ENCODE data around the gene TMEM176B. TPM values are rescaled to one million over a fixed set of nuclear protein-coding genes. Genes with fewer than 3 reads are reported as not detected.

TMEM176B gene
- total RNA-seq, 1 donor from 2014 or later, result 3.1 TPM

DNA sequence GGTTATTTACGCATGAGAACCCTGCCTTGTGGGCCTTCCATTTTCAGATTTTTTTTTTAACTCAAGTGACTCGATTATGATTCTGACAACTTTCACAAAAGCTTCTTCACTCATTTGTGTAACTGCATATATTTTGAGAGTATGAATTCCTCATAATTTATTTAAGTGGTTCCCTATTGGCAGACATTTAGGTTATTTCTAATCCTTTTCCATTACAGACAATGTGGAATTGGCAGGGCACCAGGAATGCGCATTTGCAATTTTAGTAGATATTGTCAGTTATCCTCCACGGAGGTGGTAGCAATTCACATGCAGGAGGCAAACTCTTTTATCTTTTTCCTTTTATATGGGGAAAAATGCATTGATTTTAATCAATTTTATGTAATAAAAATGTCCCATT, 2.5 kb downstream of the TMEM176B start:
- Mint-ChIP-seq H3K36me3 (ENCODE audit: low read depth) (no peaks in the 10 kb centered on the region), H3K9me3 (no peaks in the 10 kb centered on the region), H3K4me1 (no peaks in the 10 kb centered on the region), H3K27ac (ENCODE audit: unreplicated experiment) (no peak overlapping the region), H3K4me3 (no peak overlapping the region), H3K27me3 (ENCODE audit: low read depth) (peaks cover 50% of the 10 kb centered on the region)
- DNase-seq (ENCODE audit: low read depth, low spot score), result no peak
- TF ChIP-seq, protein P1, sequence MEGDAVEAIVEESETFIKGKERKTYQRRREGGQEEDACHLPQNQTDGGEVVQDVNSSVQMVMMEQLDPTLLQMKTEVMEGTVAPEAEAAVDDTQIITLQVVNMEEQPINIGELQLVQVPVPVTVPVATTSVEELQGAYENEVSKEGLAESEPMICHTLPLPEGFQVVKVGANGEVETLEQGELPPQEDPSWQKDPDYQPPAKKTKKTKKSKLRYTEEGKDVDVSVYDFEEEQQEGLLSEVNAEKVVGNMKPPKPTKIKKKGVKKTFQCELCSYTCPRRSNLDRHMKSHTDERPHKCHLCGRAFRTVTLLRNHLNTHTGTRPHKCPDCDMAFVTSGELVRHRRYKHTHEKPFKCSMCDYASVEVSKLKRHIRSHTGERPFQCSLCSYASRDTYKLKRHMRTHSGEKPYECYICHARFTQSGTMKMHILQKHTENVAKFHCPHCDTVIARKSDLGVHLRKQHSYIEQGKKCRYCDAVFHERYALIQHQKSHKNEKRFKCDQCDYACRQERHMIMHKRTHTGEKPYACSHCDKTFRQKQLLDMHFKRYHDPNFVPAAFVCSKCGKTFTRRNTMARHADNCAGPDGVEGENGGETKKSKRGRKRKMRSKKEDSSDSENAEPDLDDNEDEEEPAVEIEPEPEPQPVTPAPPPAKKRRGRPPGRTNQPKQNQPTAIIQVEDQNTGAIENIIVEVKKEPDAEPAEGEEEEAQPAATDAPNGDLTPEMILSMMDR (conservative IDR thresholded peaks at IDR 0.05), result no peak

DNA sequence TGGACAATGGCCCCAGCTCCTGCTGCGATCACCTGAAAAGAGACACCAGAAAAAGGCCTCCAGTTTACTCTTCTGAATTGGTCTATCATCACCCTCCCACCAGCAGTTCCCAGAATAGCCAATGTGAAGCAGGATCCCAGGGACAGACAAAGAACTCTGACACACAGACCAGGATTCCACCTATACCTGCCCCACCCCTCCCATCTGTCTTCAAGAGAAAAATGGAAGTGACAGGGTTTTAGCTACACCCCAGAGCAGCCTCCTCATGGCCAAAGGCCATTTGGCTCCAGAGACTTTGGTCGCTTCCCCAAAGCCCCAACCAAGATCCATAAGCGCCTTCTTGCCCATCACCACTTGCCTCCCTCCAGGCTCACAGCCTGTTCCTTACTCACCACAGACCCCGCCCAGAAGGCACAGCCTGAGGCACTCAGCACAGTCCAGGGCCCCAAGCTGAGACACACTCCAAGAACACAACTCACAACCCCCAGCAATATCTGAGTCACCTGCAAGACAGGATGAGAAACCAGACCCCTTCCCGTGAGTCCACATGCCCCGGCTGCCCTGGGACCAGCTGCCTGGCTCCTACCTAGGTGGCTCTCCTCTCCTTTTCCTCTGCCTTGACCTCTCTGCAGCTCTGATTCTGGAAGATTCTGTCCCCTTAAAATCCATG, 6.5 kb downstream of the TMEM176B start:
- Mint-ChIP-seq H3K36me3 (ENCODE audit: low read depth) (no peaks in the 10 kb centered on the region), H3K27ac (ENCODE audit: unreplicated experiment) (no peak overlapping the region), H3K4me3 (no peak overlapping the region), H3K9me3 (no peaks in the 10 kb centered on the region), H3K27me3 (ENCODE audit: low read depth) (peaks cover 17% of the 10 kb centered on the region), H3K4me1 (no peaks in the 10 kb centered on the region)
- no peak for DNase-seq (ENCODE audit: low read depth, low spot score)
- TF ChIP-seq, protein P1 (conservative IDR thresholded peaks at IDR 0.05), result no peak

DNA sequence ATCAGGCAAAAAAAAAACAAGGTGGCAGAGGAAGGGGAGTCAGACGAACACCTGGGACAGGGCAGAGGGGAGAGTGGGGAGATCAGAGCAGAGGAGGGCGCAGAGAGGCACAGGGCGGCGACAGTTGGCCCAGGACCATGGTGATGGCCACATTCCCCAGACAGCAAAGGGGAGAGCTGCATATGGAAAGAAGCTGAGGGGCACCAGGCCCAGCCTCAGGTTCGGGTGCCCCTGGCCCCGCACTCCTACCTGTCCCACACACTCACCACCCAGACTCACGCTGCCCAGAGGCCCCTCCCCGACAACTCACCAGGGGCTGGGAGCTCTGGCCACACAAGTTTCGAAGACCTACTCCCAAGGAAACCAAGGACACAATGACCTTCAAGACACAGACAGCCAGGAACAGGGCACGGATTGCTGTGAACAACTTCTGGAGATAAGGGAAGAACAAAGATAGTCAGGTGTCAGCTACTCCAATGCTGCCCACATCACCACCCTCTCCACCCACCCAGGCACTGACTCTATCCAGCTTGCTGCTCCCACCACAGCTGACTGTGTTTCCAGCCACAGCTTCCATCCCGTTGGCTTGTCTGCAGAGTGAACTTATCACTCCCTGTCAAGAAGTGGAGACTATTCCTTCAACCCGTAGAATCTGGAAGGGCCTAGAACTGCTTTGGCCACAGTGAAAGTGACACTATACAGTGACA, 8.3 kb downstream of the TMEM176B start:
- H3K27ac Mint-ChIP-seq (ENCODE audit: unreplicated experiment), result no peak overlapping the region

DNA sequence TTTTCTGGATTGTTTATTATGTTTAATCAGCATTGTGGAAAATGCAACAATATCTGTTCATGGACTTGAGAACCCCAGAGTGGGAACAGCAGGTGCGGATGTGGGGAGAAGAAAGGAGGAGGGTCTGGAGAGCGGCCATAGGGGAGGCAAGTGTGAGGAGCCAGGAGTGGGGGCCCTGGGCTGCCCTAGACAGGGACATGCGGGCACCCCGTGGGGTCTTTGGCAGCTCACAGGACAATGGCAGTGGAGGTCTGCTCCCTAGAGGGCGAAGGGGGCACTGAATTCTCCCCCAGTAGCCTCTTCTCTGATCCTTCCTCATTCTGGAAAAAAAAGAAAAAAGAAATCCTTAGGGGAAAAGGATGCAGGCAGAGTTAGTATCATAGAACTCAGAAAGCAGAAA, 8.9 kb downstream of the TMEM176B start:
- TF ChIP-seq, protein P1 (conservative IDR thresholded peaks at IDR 0.05), result no peak
- Mint-ChIP-seq H3K27ac (ENCODE audit: unreplicated experiment) (peak overlapping the region; percentile 76), H3K4me3 (no peak overlapping the region), H3K9me3 (no peaks in the 10 kb centered on the region), H3K36me3 (ENCODE audit: low read depth) (no peaks in the 10 kb centered on the region), H3K4me1 (no peaks in the 10 kb centered on the region), H3K27me3 (ENCODE audit: low read depth) (peaks cover under 1% of the 10 kb centered on the region)
- DNase-seq (ENCODE audit: low read depth, low spot score), result no peak

More for the DNA sequence above, 8.3 kb downstream of the TMEM176B start:
- Mint-ChIP-seq H3K27me3 (ENCODE audit: low read depth) (peaks cover 2% of the 10 kb centered on the region), H3K9me3 (no peaks in the 10 kb centered on the region), H3K4me3 (no peak overlapping the region), H3K4me1 (no peaks in the 10 kb centered on the region), H3K36me3 (ENCODE audit: low read depth) (no peaks in the 10 kb centered on the region)
- DNase-seq (ENCODE audit: low read depth, low spot score), result no peak
- TF ChIP-seq, protein P1 (conservative IDR thresholded peaks at IDR 0.05), result no peak

DNA sequence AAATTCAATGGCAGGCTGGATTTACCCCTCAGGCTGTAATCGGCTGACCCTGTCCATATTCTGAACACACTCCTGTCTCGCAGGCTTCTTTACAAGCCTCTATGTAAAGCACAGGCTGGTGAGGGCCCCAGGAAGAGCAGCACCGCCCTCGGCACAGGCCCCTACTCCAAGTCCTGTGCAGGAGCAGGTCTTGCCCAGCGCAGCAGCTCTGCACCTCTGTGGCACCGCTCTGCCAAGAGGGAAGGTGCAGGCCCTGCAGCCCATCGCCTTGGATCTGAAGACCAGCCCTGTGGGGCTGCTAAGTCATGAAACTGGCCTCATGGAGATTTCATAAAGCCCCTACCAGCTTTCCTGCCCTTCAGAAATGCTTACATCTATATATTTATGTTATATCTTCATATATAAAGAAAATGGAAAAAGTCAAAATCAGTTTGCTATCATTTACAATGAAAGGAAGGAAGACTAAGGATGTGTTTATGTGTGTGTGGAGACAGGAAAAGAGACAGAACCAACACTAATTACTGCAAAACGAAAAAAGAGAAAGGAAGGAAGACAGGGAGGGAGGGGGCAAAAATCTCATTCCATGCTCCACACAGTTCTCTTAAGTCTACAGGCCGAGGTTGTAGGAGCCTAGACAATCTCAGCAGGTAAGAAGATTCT, 9.6 kb downstream of the TMEM176B start:
- H3K27me3 Mint-ChIP-seq (ENCODE audit: low read depth), result no peaks in the 10 kb centered on the region
- no peaks in the 10 kb centered on the region for H3K36me3 Mint-ChIP-seq (ENCODE audit: low read depth)
- H3K27ac Mint-ChIP-seq (ENCODE audit: unreplicated experiment), result no peak overlapping the region
- H3K4me3 Mint-ChIP-seq, result no peak overlapping the region
- no peak for DNase-seq (ENCODE audit: low read depth, low spot score)
- H3K9me3 Mint-ChIP-seq, result no peaks in the 10 kb centered on the region
- H3K4me1 Mint-ChIP-seq, result peaks cover 7% of the 10 kb centered on the region
- TF ChIP-seq, protein P1 (conservative IDR thresholded peaks at IDR 0.05), result no peak

Measured in neural crest cell (in vitro differentiated cells).